Activated CD4-positive, CD25-positive, alpha-beta regulatory T cell treated with anti-CD3 and anti-CD28 coated beads, Interleukin-2, amount 50 U/mL, for 16 hours (primary cell): ENCODE data around the gene DAO.

Source experiments
- DNase-seq: peaks from one replicate; pipeline ENCODE4 v3.0.0-alpha.2; 2020; ENCODE audit warnings: low read depth, low spot score

Gene DAO

GRCh38 chr12:108875280-108875679 is 4.6 kb upstream of the DAO start:
- DNase-seq, result no peak

- DNase-seq, result no peak
Observed at GRCh38 chr12:108875682-108876361, 4.1 kb upstream of the DAO start.

GRCh38 chr12:108876550-108876949 is 3.3 kb upstream of the DAO start:
- no peak for DNase-seq

DNA sequence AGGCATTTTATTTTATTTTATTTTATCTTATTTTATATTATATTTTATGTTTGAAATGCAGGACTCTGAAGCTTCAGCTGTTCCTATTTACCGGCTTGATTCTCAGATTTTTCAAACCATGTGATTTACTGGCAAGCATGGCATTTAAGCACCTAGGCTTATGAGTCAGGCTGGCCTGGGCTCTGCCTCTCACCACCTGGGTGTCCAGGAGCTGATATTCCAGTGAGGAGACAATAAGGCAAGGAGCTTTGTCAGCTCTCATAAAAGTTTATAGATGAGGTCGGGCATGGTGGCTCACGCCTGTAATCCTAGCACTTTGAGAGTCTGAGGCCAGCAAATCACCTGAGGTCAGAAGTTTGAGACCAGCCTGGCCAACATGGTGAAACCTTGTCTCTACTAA is 2.1 kb downstream of the DAO start:
- no peak for DNase-seq

GRCh38 chr12:108884116-108885012 is 4.5 kb downstream of the DAO start:
- peak; percentile 39 for DNase-seq

DNA sequence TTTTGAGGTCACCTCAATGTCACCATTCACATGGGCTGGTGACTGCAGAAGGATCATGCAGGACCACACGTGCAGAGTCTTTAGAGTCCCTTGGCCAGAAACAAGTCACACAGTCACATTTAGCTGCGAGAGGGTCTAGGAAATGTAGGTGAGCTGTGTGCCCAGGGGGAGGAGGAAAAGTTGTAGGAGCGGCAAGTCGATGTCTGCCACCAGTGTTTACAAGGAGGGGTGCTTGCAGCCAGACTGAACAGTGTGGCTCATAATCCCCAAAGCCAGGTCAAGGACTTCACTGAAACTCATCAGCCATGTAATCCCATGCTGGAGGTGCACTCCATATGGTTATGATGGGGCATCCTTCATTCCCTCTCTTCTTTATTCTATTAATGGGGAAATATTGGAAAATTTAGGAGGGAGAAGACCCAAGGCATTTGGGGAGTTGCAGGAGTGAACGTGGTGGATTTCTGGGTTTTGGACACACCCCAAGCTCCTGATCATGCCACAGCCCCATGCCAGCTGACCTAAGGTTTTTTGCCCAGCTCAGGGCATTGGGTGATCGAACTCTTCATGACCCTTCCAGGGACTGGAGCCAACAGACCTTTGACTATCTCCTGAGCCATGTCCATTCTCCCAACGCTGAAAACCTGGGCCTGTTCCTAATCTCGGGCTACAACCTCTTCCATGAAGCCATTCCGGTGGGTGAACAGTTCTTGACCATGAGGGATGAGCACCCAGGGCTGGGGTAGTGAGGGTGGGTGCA is 7.2 kb downstream of the DAO start:
- no peak for DNase-seq

DNA sequence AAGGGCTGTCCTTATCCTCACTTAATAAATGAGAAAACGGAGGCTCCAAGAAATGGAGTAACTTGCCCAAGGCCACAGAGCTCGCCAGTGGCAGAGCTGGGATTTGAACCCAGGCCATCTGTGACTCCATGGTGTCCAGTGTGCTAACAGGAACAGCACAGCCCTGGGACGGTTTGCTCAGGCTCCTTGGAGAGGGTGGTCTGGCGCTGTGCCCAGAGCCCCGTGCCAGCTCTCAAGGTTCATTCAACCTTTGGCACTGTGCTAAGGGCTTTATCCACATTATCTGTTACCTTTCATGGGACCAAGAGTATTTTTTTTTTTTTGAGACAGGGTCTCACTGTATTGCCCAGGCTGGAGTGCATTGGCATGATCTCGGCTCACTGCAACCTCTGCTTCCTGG is 8.1 kb downstream of the DAO start:
- DNase-seq, result no peak

DNA sequence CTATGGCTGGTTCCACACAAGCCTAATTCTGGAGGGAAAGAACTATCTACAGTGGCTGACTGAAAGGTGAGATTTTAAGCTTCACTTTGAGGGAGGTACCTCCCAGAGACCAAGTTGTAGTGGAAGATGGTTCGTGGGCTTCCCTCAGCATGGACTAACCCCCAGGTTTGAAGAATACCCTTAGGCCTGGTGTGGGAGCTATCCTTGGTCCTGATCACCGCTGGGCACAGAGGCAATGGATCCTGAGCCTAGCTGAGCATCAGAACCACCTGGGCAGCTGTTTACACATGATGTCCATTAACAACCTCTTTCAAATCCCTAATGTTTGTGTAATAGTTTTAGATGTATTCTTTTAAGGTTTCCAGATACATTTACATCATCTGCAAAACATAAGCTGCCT is 10.3 kb downstream of the DAO start:
- DNase-seq, result no peak

- no peak for DNase-seq
Observed at GRCh38 chr12:108895220-108895802, 15.4 kb downstream of the DAO start.

DNA sequence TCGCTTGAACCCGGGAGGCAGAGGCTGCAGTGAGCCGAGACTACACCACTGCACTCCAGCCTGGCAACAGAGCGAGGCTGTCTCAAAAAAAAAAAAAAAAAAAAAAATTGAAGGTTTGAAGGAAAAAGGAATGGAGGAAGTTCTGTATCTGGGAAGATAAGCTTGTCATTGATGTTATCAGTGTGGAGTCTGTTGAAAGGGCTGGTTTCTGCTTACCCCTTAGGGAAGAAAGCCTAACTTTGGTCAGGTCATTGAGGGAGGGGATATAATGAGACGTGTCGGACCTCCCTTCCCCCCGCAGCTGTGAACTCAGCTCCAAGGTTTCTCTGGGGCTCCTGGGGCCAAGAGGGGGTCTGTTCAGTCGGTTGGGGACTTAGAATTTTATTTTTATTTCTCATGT is 16.4 kb downstream of the DAO start:
- DNase-seq, result no peak

DNA sequence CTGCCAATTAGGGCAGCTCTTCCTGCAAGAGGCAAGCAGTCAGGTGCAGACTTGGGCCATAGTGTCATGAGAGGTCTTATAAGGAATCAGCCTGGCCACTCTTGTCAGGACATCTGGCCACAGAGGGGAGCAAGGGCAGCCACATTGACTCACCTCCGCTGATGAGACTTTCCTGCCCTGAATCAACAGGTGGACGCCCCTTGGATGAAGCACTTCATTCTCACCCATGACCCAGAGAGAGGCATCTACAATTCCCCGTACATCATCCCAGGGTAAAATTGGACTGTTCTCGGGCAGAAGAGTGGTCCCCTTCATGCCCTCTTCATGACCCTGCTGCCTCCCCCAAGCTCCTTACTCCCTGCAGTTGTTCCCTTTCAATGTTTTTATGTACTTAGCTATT is 16.9 kb downstream of the DAO start:
- no peak for DNase-seq

DNA sequence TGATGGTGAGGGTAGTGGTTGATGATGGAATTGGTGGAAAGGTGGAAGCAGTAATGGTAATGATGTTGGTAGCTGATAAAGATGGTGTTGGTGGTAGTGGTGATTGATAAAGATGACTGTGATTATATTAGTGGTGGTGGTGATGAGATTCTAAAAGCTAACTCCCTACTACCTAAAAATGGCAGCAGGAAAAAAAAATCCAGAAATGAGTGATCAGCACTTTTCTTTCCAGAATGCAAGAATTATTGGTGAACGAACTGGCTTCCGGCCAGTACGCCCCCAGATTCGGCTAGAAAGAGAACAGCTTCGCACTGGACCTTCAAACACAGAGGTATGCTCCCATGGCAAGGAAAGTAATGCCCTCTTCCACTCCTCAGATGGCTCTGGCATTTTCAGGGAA is 19.3 kb downstream of the DAO start:
- no peak for DNase-seq

GRCh38 chr12:108905725-108906124 is 25.8 kb downstream of the DAO start:
- DNase-seq, result no peak

- no peak for DNase-seq
Observed at GRCh38 chr12:108906971-108907370, 27.1 kb downstream of the DAO start.

GRCh38 chr12:108907839-108908351 is 28.0 kb downstream of the DAO start:
- DNase-seq, result no peak

DNA sequence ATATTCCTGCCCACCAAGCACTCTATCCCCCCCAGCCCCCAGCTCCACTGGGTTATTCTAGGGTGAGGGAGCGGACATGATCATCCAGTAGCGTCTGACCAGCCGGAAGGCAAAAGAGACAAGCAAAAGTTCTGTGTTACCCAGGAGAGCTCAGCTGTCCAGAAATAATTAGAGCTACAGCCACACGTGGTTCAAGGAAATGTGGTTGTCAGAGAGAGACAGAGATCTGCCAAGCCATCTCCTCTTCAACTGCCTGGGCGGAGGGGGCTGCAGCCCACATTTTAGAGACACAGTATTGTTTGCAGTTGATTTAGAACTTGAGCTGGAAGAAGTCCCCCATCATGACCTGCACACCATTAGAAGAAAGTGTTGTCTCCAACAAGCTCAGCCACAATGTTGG is 30.4 kb downstream of the DAO start:
- no peak for DNase-seq

DNA sequence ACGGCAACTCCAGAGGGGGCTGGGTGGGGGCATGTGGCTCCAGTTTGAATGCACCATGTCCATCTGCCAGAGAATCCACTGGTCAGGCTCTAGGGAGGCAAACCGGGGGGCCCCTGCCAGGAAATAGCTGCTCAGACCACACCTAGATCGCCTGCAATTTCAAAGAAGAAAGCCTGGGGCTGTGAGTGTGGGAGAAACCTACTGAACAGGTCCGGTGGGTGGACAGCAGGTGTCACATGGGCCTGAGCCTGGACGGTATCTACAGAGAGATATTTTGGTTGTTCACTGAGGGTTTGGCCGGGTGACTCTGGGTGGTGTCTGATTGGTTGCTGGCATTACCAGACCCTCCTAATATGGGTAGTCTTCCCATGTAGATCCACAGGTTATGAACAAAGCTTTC is 32.0 kb downstream of the DAO start:
- no peak for DNase-seq

DNA sequence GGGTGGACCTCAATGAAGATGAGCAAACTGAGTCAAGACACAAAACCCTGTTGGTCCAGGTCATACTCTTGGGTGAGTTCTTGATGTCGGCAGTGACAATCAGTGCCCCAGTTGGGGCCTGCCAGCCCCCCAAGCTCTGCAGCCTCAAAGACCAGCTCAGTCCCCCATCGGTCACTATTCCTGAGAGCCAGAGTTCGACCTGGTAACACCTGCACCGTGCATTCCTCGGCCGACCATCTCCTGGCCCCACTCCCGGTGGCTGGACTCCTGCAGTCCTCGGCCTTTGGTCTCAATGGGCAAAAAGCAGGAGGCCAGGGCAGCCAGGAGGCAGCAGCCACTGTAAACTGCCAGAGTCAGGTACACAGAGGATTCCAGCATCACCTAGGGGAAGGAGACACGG is 32.5 kb downstream of the DAO start:
- DNase-seq, result no peak

DNA sequence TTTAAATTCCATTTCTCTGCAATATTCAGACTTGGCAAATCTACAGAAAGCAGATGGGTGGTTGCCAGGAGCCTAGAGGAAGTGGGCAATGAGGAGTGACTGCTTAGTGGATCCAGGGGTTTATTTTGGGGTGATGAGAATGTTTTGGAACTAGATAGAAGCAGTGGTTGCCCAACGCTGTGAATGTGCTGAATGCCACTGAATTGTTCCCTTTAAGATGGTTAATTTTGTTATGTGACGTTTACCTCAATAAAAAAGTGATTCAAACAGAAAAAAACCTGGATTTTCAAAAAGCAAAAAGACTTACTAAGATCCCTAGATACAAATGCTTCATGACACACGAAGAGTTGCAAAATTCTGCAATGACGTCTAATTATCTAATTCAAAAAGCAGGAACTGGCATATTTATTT is 34.2 kb downstream of the DAO start:
- no peak for DNase-seq

- no peak for DNase-seq
Observed at GRCh38 chr12:108915632-108916133, 35.8 kb downstream of the DAO start.

DNA sequence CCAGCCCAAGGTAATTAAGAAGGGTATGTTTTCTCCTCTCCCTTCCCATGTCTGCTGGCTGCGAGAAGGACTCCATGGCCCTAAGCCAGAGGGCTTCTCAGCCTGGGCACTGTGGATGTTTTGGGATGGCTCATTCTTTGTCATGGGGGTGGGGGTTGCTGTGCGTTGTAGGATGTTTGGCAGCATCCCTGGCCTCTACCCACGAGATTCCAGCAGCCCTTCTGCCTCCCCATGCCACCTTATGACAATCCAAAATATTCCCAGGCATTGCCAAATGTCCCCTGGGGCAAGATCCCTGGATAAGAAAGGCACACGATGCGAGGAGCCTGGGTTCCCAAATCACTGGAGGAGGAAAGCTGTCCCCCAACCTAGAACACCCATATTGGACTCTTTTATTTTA is 36.4 kb downstream of the DAO start:
- no peak for DNase-seq

GRCh38 chr12:108918206-108918605 is 38.3 kb downstream of the DAO start:
- DNase-seq, result no peak
